HepG2 (cell line): ENCODE data around the gene THRB. TPM values are rescaled to one million over a fixed set of nuclear protein-coding genes. Genes with fewer than 3 reads are reported as not detected.
A peak's percentile ranks its signal among the peaks of the same experiment; 100 is the strongest.

Experiments
- ATAC-seq: fragments of 200-7000 bp; cut with Tn5 transposase; 3 replicates; pipeline ENCODE4 v1.9.1; 2020; ENCODE audit warnings: mild to moderate bottlenecking, moderate library complexity
- BruUV-seq: library from RNA; stranded (reverse); fragments of 400-500 nt; replicated peaks from 2 replicates; lab custom pipeline; 2021; lab: Mats Ljungman, UMichigan
- CTCF ChIA-PET: fragments of 300-600 bp; formaldehyde crosslinking; extraction: SDS; loops from one replicate; lab custom pipeline; 2021; ENCODE audit warnings: low total read pairs, inconsistent platforms, low intra/inter-chr PET ratio; lab: Yijun Ruan, JAX
- POLR2A ChIA-PET: fragments of 350-600 bp; sonication (Branson Sonifier 250); formaldehyde crosslinking; loops from one replicate; lab custom pipeline; 2020; ENCODE audit warnings: antibody characterized with exemption, inconsistent platforms; lab: Yijun Ruan, JAX
- DNase-seq: peaks from one replicate; pipeline ENCODE4 v3.0.0-alpha.2; 2015; ENCODE audit warnings: low spot score
- FAIRE-seq: peaks from 3 replicates; lab custom pipeline; 2011; peaks lifted over from hg19 to GRCh38; lab: Jason Lieb, UNC
- H2AFZ ChIP-seq: one replicate; pipeline ENCODE4 v1.6.1; 2011; ENCODE audit warnings: low read length, inconsistent platforms
- H3K27ac ChIP-seq: fragments of 300-600 bp; 3 replicates; pipeline ENCODE4 v1.8.0; 2011; ENCODE audit warnings: mixed run types, mild to moderate bottlenecking, mixed read lengths, low read length, inconsistent platforms; ENCODE audit not compliant: insufficient read depth; ENCODE audit errors: extremely low read length
- H3K27me3 ChIP-seq, 2 experiments: fragments of 200-600 bp in 1 of 2; 2 replicates in 1 of 2; 3 replicates in 1 of 2; pipeline versions ENCODE4 v1.6.0 to v1.8.0; 2011; ENCODE audit warnings: low read length in 2 of 2, mild to moderate bottlenecking in 2 of 2, moderate library complexity in 2 of 2, inconsistent platforms in 1 of 2; ENCODE audit not compliant: insufficient read depth in 2 of 2, control insufficient read depth in 1 of 2
- H3K36me3 ChIP-seq, 2 experiments: fragments of 200-600 bp in 1 of 2; replicated peaks in 1 of 2; 2 replicates in 1 of 2; 3 replicates in 1 of 2; pipeline versions ENCODE4 v1.5.1 to v1.8.0; 2011; ENCODE audit warnings: low read length in 2 of 2, inconsistent platforms in 1 of 2; ENCODE audit not compliant: insufficient read depth in 2 of 2, control insufficient read depth in 1 of 2
- H3K4me1 ChIP-seq: 2 replicates; pipeline ENCODE4 v1.5.1; 2012; ENCODE audit warnings: low read length, inconsistent platforms; ENCODE audit not compliant: insufficient read depth
- H3K4me2 ChIP-seq: 2 replicates; pipeline ENCODE4 v1.6.0; 2011; ENCODE audit warnings: low read depth, low read length, inconsistent platforms
- H3K4me3 ChIP-seq, 3 experiments: fragments of 200-600 bp in 1 of 3; sonication (generic), shearing (Covaris generic) in 1 of 3; replicated peaks in 1 of 3; 2 replicates each; pipeline ENCODE4 v1.5.1; 2011 to 2016; ENCODE audit warnings: low read length in 3 of 3, inconsistent platforms in 2 of 3, low read depth in 2 of 3, mild to moderate bottlenecking in 2 of 3, control low read depth in 1 of 3, mixed read lengths in 1 of 3; ENCODE audit not compliant: insufficient read depth in 1 of 3
- H3K79me2 ChIP-seq: one replicate; pipeline ENCODE4 v1.6.1; 2011; ENCODE audit warnings: low read length, inconsistent platforms; ENCODE audit not compliant: insufficient read depth
- H3K9ac ChIP-seq: 2 replicates; pipeline ENCODE4 v1.6.0; 2011; ENCODE audit warnings: mild to moderate bottlenecking, low read depth, low read length, inconsistent platforms; ENCODE audit not compliant: insufficient read depth
- H3K9me3 ChIP-seq: 2 replicates; pipeline ENCODE4 v1.5.1; 2012; ENCODE audit warnings: mild to moderate bottlenecking, low read length
- H4K20me1 ChIP-seq: 2 replicates; pipeline ENCODE4 v1.6.0; 2011; ENCODE audit warnings: inconsistent platforms, mild to moderate bottlenecking, low read length, moderate library complexity; ENCODE audit not compliant: insufficient read depth
- CHD4 ChIP-seq: fragments of 200-600 bp; sonication (generic); IDR thresholded peaks from 2 replicates; pipeline ENCODE4 v1.7.0; 2017; ENCODE audit warnings: mild to moderate bottlenecking, low read length, borderline replicate concordance
- IRX3 ChIP-seq: sonication (generic); formaldehyde crosslinking; IDR thresholded peaks from 2 replicates; pipeline ENCODE4 v1.8.1; 2023; ENCODE audit warnings: mild to moderate bottlenecking, low read depth, missing genetic modification reagents, borderline replicate concordance
- SP2 ChIP-seq: sonication (generic); formaldehyde crosslinking; IDR thresholded peaks from 2 replicates; pipeline ENCODE4 v1.5.1; 2020; ENCODE audit warnings: mild to moderate bottlenecking, missing genetic modification reagents
- ZNF558 ChIP-seq: sonication (generic); formaldehyde crosslinking; IDR thresholded peaks from 2 replicates; pipeline ENCODE4 v1.9.0; 2022; ENCODE audit warnings: mild to moderate bottlenecking, missing genetic modification reagents, borderline replicate concordance
- WGBS: methylation state at CpG from one replicate; pipeline ENCODE4 v1.1.6; 2017; ENCODE audit warnings: low lambda C conversion rate; 5-methylcytosine and 5-hydroxymethylcytosine counted together
- in situ Hi-C: cut with HindIII; loops from 2 replicates; pipeline ENCODE4 v1.10.0; 2017; ENCODE audit warnings: low pct_unique_long_range_greater_than_20kb; ENCODE audit not compliant: extremely low pct_ligation_motif_present
- intact Hi-C: fragments of 100-400 bp; cut with micrococcal nuclease; formaldehyde crosslinking; loops from one replicate; pipeline ENCODE4 v1.10.0; 2022; ENCODE audit not compliant: unreplicated experiment
- polyA plus RNA-seq, 8 experiments: library from polyadenylated mRNA; depleted of rRNA in 3 of 8; stranded (reverse) in 7 of 8; unstranded in 1 of 8; fragments of >200 nt; fragmentation: Illumina TruSeq in 4 of 8; extraction: Trizol in 4 of 8; gene quantifications; 2 replicates each; pipeline versions ENCODE4 v1.2.1 to v1.2.3, GENCODE V29; 2011 to 2016; ENCODE audit warnings: low read depth in 4 of 8, missing spikeins in 1 of 8, mixed read lengths in 1 of 8; ENCODE audit not compliant: insufficient read depth in 1 of 8
- total RNA-seq, 5 experiments: library from RNA; depleted of rRNA; stranded (reverse); fragments of >200 nt; fragmentation: Illumina TruSeq; extraction: Trizol; gene quantifications; 2 replicates each; pipeline ENCODE4 v1.2.3, GENCODE V29; 2016; ENCODE audit warnings: low read depth in 1 of 5
- TF ChIP-seq, protein P1 (sequence below): sonication (generic); formaldehyde crosslinking; IDR thresholded peaks from 2 replicates; pipeline ENCODE4 v1.5.1; 2020; ENCODE audit warnings: mild to moderate bottlenecking, missing genetic modification reagents, borderline replicate concordance
- TF ChIP-seq, protein P2 (sequence below): sonication (generic); formaldehyde crosslinking; conservative IDR thresholded peaks from 2 replicates; pipeline ENCODE4 v1.4.0; 2020; ENCODE audit warnings: mild to moderate bottlenecking, missing genetic modification reagents, moderate library complexity
- TF ChIP-seq, protein P3 (sequence below): sonication (generic); formaldehyde crosslinking; IDR thresholded peaks from 2 replicates; pipeline ENCODE4 v1.4.0; 2020; ENCODE audit warnings: missing genetic modification reagents

The THRB gene
- total and polyA plus RNA-seq, 2 of the 13 experiments (the other 11 are each of a cell fraction or from before 2014, with no cell fraction given), result 4.7 to 22.7 TPM

DNA sequence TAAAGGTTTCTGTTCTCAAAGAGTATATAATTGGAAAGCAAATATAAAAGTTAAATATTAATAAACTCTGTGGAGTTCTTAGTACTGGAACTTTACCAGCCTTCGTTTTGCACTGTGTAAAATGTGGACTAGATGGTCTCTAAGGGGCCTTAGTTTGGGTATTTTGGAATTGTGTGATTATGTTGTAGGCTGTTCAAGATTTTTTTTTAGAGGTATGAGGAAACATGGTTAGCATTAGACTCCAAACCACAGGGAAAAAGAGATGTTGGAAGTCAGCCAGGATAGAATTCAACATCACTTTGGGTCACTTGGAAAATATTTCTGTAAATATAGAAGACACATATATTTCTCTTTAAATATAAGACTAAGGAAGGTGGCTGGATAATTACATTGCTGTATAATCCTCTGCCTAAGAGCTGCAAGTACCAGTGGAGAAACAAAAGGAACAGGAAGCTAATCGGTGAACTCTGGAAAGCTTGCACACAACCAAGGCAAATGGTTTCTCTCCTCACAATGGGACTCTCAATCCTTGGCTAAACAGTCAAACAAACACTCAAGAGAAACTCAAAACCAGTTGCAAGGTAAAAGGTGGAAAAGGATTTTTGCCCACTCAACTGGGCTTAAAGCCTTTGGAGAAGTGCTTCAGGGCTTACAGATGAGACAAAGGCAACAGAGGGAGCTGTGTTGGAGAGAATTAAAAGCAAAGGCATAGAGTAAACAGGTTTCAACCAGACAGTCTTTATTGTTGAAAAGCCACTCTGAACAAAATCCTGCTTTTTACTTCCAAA is 407.8 kb downstream of the THRB start:
- Histone ChIP-seq H3K27me3 (no peaks in the 10 kb centered on the region; a peak in 1 of 5 replicates), H3K36me3 (no peaks in the 10 kb centered on the region)
- TF ChIP-seq, protein P1, sequence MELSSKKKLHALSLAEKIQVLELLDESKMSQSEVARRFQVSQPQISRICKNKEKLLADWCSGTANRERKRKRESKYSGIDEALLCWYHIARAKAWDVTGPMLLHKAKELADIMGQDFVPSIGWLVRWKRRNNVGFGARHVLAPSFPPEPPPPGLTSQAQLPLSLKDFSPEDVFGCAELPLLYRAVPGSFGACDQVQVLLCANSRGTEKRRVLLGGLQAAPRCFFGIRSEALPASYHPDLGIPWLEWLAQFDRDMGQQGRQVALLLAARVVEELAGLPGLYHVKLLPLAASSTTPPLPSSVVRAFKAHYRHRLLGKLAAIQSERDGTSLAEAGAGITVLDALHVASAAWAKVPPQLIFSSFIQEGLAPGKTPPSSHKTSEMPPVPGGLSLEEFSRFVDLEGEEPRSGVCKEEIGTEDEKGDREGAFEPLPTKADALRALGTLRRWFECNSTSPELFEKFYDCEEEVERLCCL (CRISPR knock-in tag), result no peak
- TF ChIP-seq, protein P2, sequence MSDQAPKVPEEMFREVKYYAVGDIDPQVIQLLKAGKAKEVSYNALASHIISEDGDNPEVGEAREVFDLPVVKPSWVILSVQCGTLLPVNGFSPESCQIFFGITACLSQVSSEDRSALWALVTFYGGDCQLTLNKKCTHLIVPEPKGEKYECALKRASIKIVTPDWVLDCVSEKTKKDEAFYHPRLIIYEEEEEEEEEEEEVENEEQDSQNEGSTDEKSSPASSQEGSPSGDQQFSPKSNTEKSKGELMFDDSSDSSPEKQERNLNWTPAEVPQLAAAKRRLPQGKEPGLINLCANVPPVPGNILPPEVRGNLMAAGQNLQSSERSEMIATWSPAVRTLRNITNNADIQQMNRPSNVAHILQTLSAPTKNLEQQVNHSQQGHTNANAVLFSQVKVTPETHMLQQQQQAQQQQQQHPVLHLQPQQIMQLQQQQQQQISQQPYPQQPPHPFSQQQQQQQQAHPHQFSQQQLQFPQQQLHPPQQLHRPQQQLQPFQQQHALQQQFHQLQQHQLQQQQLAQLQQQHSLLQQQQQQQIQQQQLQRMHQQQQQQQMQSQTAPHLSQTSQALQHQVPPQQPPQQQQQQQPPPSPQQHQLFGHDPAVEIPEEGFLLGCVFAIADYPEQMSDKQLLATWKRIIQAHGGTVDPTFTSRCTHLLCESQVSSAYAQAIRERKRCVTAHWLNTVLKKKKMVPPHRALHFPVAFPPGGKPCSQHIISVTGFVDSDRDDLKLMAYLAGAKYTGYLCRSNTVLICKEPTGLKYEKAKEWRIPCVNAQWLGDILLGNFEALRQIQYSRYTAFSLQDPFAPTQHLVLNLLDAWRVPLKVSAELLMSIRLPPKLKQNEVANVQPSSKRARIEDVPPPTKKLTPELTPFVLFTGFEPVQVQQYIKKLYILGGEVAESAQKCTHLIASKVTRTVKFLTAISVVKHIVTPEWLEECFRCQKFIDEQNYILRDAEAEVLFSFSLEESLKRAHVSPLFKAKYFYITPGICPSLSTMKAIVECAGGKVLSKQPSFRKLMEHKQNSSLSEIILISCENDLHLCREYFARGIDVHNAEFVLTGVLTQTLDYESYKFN (CRISPR knock-in tag), result peak; percentile 23; the same call in 1 of the 2 replicates
- TF ChIP-seq, protein P3, sequence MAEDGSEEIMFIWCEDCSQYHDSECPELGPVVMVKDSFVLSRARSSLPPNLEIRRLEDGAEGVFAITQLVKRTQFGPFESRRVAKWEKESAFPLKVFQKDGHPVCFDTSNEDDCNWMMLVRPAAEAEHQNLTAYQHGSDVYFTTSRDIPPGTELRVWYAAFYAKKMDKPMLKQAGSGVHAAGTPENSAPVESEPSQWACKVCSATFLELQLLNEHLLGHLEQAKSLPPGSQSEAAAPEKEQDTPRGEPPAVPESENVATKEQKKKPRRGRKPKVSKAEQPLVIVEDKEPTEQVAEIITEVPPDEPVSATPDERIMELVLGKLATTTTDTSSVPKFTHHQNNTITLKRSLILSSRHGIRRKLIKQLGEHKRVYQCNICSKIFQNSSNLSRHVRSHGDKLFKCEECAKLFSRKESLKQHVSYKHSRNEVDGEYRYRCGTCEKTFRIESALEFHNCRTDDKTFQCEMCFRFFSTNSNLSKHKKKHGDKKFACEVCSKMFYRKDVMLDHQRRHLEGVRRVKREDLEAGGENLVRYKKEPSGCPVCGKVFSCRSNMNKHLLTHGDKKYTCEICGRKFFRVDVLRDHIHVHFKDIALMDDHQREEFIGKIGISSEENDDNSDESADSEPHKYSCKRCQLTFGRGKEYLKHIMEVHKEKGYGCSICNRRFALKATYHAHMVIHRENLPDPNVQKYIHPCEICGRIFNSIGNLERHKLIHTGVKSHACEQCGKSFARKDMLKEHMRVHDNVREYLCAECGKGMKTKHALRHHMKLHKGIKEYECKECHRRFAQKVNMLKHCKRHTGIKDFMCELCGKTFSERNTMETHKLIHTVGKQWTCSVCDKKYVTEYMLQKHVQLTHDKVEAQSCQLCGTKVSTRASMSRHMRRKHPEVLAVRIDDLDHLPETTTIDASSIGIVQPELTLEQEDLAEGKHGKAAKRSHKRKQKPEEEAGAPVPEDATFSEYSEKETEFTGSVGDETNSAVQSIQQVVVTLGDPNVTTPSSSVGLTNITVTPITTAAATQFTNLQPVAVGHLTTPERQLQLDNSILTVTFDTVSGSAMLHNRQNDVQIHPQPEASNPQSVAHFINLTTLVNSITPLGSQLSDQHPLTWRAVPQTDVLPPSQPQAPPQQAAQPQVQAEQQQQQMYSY (CRISPR knock-in tag), result peak; percentile 83
- TF ChIP-seq IRX3 (no peak), ZNF558 (CRISPR knock-in tag) (no peak), SP2 (CRISPR knock-in tag) (no peak), CHD4 (no peak)
- TF ChIP-seq, all 625 proteins: peak for 2
- ATAC-seq (peak; percentile 92), FAIRE-seq (no peak), DNase-seq (peak; percentile 16)
- Histone ChIP-seq H3K9me3 (no peaks in the 10 kb centered on the region), H2AFZ (peak overlapping the region; percentile 86), H3K4me3 (peak overlapping the region in 2 of 3 experiments; percentile 35 to 38; a peak in 3 of 6 replicates), H3K27ac (peak overlapping the region; percentile 55), H3K79me2 (no peaks in the 10 kb centered on the region), H3K9ac (0 out of 2 replicates have a peak overlapping the region, but pooled peaks have one; percentile 22), H4K20me1 (no peaks in the 10 kb centered on the region), H3K4me2 (peak overlapping the region; percentile 60), H3K4me1 (peaks cover 22% of the 10 kb centered on the region)
- in situ Hi-C loops, result no loop called here
- no TSS peak for BruUV-seq
- intact Hi-C loops, result loop anchor here (5.0 kb wide), 2 partner anchors 100 to 150 kb away; no protein-coding TSS in a partner anchor
- WGBS, result 8% methylated on average over 2 of the region's 2 CpGs
- POLR2A ChIA-PET, result no interaction called here
- CTCF ChIA-PET, result no interaction called here
